HepG2 (cell line): ENCODE results near the gene LBR. TPM values are rescaled to one million over a fixed set of nuclear protein-coding genes. Genes with fewer than 3 reads are reported as not detected.
A peak's percentile ranks its signal among the peaks of the same experiment; 100 is the strongest.

ENCODE experiments used
- MTF2 ChIP-seq: sonication (generic); formaldehyde crosslinking; IDR thresholded peaks from 2 replicates; pipeline ENCODE4 v1.5.0; 2020; ENCODE audit warnings: missing genetic modification reagents, borderline replicate concordance
- NCOA2 ChIP-seq: sonication (generic); formaldehyde crosslinking; IDR thresholded peaks from 2 replicates; pipeline ENCODE4 v1.8.0; 2022; ENCODE audit warnings: inconsistent platforms
- POLR2AphosphoS2 ChIP-seq: IDR thresholded peaks from 2 replicates; pipeline ENCODE4 v1.6.1; 2011; ENCODE audit warnings: low read depth, low read length, improper control_type of control experiment
- ZNF205 ChIP-seq: IDR thresholded peaks from 2 replicates; pipeline ENCODE4 v1.6.1; 2018; ENCODE audit warnings: missing biosample characterization, missing genetic modification reagents
- ZNF224 ChIP-seq: sonication (generic); formaldehyde crosslinking; IDR thresholded peaks from 2 replicates; pipeline ENCODE4 v1.5.0; 2020; ENCODE audit warnings: mild to moderate bottlenecking, missing genetic modification reagents
- polyA plus RNA-seq, 8 experiments: library from polyadenylated mRNA; depleted of rRNA in 3 of 8; stranded (reverse) in 7 of 8; unstranded in 1 of 8; fragments of >200 nt; fragmentation: Illumina TruSeq in 4 of 8; extraction: Trizol in 4 of 8; gene quantifications; 2 replicates each; pipeline versions ENCODE4 v1.2.1 to v1.2.3, GENCODE V29; 2011 to 2016; ENCODE audit warnings: low read depth in 4 of 8, missing spikeins in 1 of 8, mixed read lengths in 1 of 8; ENCODE audit not compliant: insufficient read depth in 1 of 8
- total RNA-seq, 5 experiments: library from RNA; depleted of rRNA; stranded (reverse); fragments of >200 nt; fragmentation: Illumina TruSeq; extraction: Trizol; gene quantifications; 2 replicates each; pipeline ENCODE4 v1.2.3, GENCODE V29; 2016; ENCODE audit warnings: low read depth in 1 of 5
- TF ChIP-seq, protein P1 (sequence below): sonication (generic); formaldehyde crosslinking; IDR thresholded peaks from 2 replicates; pipeline ENCODE4 v1.4.0; 2020; ENCODE audit warnings: missing genetic modification reagents
- TF ChIP-seq, protein P2 (sequence below): IDR thresholded peaks from 2 replicates; pipeline ENCODE4 v1.6.1; 2016; ENCODE audit warnings: low read depth
- TF ChIP-seq, protein P3 (sequence below), 2 experiments: sonication (generic) in 1 of 2; formaldehyde crosslinking in 1 of 2; IDR thresholded peaks; 2 replicates each; pipeline versions ENCODE4 v1.6.1 to v1.9.0; 2014 to 2022; ENCODE audit warnings: antibody characterized with exemption in 1 of 2, borderline replicate concordance in 1 of 2, inconsistent platforms in 1 of 2, low read depth in 1 of 2, missing genetic modification reagents in 1 of 2
- TF ChIP-seq, protein P4 (sequence below): sonication (generic); formaldehyde crosslinking; IDR thresholded peaks from 2 replicates; pipeline ENCODE4 v1.4.0; 2020; ENCODE audit warnings: missing genetic modification reagents, borderline replicate concordance
- TF ChIP-seq, protein P5 (sequence below): sonication (generic); formaldehyde crosslinking; IDR thresholded peaks from 2 replicates; pipeline ENCODE4 v1.8.0; 2022; ENCODE audit warnings: mild to moderate bottlenecking, missing genetic modification reagents; ENCODE audit not compliant: insufficient replicate concordance

Gene LBR
- total and polyA plus RNA-seq, 2 of the 13 experiments (the other 11 are each of a cell fraction or from before 2014, with no cell fraction given), result 38.9 to 76.7 TPM

DNA sequence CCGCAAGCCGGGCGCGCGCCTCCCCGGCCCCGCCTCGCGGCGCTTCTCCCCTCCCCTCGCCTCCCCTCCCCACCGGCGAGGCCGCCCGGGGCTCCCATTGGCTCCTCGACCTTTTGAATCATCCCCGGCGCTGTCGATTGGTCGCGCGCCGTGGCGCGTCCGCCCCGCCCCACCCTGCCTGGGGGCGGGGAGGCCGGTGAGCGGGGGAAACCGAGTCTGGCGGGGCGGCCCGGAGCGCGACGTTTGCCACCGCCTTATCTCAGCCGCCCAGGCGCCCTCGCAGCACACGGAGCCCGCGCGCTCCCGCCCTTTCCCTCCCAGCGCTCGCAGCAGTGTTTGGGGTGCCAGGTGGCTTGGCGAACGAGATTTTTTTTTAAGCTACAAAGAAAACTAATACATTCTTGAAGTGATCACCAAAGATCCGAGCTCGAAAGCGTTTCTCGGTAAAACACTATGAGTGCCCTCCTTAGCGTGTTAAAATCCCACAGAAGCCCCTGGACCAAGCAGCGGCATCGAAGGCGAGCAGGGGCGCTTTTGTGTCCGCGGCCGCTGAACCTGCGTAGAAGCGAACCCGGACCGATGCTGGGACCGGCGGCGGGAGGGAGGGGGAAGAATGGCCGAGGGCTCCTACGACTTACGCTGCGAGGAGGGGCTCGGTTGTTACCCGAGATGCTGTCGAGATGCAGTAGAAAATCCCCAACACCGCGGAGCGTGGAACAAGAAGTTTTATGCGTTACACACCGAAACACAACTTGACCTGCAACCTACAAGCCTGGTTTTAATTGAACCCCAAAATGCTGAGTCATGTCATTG lies 436 bp upstream of the LBR start (continued):
- TF ChIP-seq, protein P1, sequence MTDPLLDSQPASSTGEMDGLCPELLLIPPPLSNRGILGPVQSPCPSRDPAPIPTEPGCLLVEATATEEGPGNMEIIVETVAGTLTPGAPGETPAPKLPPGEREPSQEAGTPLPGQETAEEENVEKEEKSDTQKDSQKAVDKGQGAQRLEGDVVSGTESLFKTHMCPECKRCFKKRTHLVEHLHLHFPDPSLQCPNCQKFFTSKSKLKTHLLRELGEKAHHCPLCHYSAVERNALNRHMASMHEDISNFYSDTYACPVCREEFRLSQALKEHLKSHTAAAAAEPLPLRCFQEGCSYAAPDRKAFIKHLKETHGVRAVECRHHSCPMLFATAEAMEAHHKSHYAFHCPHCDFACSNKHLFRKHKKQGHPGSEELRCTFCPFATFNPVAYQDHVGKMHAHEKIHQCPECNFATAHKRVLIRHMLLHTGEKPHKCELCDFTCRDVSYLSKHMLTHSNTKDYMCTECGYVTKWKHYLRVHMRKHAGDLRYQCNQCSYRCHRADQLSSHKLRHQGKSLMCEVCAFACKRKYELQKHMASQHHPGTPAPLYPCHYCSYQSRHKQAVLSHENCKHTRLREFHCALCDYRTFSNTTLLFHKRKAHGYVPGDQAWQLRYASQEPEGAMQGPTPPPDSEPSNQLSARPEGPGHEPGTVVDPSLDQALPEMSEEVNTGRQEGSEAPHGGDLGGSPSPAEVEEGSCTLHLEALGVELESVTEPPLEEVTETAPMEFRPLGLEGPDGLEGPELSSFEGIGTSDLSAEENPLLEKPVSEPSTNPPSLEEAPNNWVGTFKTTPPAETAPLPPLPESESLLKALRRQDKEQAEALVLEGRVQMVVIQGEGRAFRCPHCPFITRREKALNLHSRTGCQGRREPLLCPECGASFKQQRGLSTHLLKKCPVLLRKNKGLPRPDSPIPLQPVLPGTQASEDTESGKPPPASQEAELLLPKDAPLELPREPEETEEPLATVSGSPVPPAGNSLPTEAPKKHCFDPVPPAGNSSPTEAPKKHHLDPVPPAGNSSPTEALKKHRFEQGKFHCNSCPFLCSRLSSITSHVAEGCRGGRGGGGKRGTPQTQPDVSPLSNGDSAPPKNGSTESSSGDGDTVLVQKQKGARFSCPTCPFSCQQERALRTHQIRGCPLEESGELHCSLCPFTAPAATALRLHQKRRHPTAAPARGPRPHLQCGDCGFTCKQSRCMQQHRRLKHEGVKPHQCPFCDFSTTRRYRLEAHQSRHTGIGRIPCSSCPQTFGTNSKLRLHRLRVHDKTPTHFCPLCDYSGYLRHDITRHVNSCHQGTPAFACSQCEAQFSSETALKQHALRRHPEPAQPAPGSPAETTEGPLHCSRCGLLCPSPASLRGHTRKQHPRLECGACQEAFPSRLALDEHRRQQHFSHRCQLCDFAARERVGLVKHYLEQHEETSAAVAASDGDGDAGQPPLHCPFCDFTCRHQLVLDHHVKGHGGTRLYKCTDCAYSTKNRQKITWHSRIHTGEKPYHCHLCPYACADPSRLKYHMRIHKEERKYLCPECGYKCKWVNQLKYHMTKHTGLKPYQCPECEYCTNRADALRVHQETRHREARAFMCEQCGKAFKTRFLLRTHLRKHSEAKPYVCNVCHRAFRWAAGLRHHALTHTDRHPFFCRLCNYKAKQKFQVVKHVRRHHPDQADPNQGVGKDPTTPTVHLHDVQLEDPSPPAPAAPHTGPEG (CRISPR knock-in tag), result peak; percentile 65
- TF ChIP-seq ZNF205 (CRISPR knock-in tag) (no peak), NCOA2 (no peak), POLR2AphosphoS2 (no peak), ZNF224 (CRISPR knock-in tag) (0 out of 2 replicates have a peak, but pooled peaks have one; percentile 81), MTF2 (peak; percentile 74)
- TF ChIP-seq, protein P2, sequence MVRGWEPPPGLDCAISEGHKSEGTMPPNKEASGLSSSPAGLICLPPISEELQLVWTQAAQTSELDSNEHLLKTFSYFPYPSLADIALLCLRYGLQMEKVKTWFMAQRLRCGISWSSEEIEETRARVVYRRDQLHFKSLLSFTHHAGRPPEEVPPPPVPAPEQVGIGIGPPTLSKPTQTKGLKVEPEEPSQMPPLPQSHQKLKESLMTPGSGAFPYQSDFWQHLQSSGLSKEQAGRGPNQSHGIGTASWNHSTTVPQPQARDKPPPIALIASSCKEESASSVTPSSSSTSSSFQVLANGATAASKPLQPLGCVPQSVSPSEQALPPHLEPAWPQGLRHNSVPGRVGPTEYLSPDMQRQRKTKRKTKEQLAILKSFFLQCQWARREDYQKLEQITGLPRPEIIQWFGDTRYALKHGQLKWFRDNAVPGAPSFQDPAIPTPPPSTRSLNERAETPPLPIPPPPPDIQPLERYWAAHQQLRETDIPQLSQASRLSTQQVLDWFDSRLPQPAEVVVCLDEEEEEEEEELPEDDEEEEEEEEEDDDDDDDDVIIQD (CRISPR knock-in tag), result no peak
- TF ChIP-seq, protein P3, sequence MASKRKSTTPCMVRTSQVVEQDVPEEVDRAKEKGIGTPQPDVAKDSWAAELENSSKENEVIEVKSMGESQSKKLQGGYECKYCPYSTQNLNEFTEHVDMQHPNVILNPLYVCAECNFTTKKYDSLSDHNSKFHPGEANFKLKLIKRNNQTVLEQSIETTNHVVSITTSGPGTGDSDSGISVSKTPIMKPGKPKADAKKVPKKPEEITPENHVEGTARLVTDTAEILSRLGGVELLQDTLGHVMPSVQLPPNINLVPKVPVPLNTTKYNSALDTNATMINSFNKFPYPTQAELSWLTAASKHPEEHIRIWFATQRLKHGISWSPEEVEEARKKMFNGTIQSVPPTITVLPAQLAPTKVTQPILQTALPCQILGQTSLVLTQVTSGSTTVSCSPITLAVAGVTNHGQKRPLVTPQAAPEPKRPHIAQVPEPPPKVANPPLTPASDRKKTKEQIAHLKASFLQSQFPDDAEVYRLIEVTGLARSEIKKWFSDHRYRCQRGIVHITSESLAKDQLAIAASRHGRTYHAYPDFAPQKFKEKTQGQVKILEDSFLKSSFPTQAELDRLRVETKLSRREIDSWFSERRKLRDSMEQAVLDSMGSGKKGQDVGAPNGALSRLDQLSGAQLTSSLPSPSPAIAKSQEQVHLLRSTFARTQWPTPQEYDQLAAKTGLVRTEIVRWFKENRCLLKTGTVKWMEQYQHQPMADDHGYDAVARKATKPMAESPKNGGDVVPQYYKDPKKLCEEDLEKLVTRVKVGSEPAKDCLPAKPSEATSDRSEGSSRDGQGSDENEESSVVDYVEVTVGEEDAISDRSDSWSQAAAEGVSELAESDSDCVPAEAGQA (IDR thresholded peaks at IDR 0.05; ENCODE audit: low read depth), result no peak
- TF ChIP-seq, protein P3 (CRISPR knock-in tag; IDR thresholded peaks at IDR 0.05; ENCODE audit: borderline replicate concordance), result no peak
- TF ChIP-seq, protein P4, sequence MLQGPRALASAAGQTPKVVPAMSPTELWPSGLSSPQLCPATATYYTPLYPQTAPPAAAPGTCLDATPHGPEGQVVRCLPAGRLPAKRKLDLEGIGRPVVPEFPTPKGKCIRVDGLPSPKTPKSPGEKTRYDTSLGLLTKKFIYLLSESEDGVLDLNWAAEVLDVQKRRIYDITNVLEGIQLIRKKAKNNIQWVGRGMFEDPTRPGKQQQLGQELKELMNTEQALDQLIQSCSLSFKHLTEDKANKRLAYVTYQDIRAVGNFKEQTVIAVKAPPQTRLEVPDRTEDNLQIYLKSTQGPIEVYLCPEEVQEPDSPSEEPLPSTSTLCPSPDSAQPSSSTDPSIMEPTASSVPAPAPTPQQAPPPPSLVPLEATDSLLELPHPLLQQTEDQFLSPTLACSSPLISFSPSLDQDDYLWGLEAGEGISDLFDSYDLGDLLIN (CRISPR knock-in tag), result no peak; the same call in 1 of the 2 replicates
- TF ChIP-seq, protein P5, sequence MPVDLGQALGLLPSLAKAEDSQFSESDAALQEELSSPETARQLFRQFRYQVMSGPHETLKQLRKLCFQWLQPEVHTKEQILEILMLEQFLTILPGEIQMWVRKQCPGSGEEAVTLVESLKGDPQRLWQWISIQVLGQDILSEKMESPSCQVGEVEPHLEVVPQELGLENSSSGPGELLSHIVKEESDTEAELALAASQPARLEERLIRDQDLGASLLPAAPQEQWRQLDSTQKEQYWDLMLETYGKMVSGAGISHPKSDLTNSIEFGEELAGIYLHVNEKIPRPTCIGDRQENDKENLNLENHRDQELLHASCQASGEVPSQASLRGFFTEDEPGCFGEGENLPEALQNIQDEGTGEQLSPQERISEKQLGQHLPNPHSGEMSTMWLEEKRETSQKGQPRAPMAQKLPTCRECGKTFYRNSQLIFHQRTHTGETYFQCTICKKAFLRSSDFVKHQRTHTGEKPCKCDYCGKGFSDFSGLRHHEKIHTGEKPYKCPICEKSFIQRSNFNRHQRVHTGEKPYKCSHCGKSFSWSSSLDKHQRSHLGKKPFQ (CRISPR knock-in tag), result peak; percentile 69
